WTC11 (cell line): ENCODE data around the gene DYSF. TPM values are rescaled to one million over a fixed set of nuclear protein-coding genes. Genes with fewer than 3 reads are reported as not detected.

ENCODE experiments used
- ATAC-seq: fragments of 200-7000 bp; cut with Tn5 transposase; 2 replicates; pipeline ENCODE4 v1.10.0; 2021; ENCODE audit warnings: mild to moderate bottlenecking, moderate library complexity
- CTCF ChIA-PET: fragments of 300-600 bp; sonication (Branson Sonifier 250); formaldehyde crosslinking; loops from one replicate; lab custom pipeline; 2021; ENCODE audit warnings: antibody characterized with exemption; lab: Charles Lee
- POLR2A ChIA-PET: fragments of 350-600 bp; sonication (Branson Sonifier 250); formaldehyde crosslinking; loops from one replicate; lab custom pipeline; 2021; ENCODE audit warnings: antibody characterized with exemption; lab: Charles Lee
- DNase-seq: peaks from one replicate; pipeline ENCODE4 v3.0.0; 2021; ENCODE audit warnings: low spot score
- H3K27ac Mint-ChIP-seq: 2 replicates; pipeline ENCODE4 v1.8.0; 2021; ENCODE audit warnings: mixed read lengths
- H3K27me3 Mint-ChIP-seq: 2 replicates; pipeline ENCODE4 v1.8.0; 2021; ENCODE audit warnings: low read depth, mild to moderate bottlenecking, moderate library complexity, mixed read lengths
- H3K36me3 Mint-ChIP-seq: 2 replicates; pipeline ENCODE4 v1.8.0; 2021; ENCODE audit warnings: mixed read lengths
- H3K4me1 Mint-ChIP-seq: 2 replicates; pipeline ENCODE4 v1.8.0; 2022; ENCODE audit warnings: mixed read lengths
- H3K4me3 Mint-ChIP-seq: 2 replicates; pipeline ENCODE4 v1.8.0; 2021; ENCODE audit warnings: mild to moderate bottlenecking, moderate library complexity, mixed read lengths
- H3K9me3 Mint-ChIP-seq: 2 replicates; pipeline ENCODE4 v1.8.0; 2021; ENCODE audit warnings: mixed read lengths
- CBFB ChIP-seq: sonication (generic); formaldehyde crosslinking; IDR thresholded peaks from 2 replicates; pipeline ENCODE4 v1.8.1; 2022; ENCODE audit warnings: mild to moderate bottlenecking, low read depth, missing genetic modification reagents
- CREM ChIP-seq: sonication (generic); formaldehyde crosslinking; IDR thresholded peaks from 2 replicates; pipeline ENCODE4 v1.8.1; 2022; ENCODE audit warnings: mild to moderate bottlenecking, missing genetic modification reagents, moderate library complexity
- ETV6 ChIP-seq: sonication (generic); formaldehyde crosslinking; IDR thresholded peaks from 2 replicates; pipeline ENCODE4 v1.8.1; 2022; ENCODE audit warnings: mild to moderate bottlenecking, missing genetic modification reagents
- KAT7 ChIP-seq: sonication (generic); formaldehyde crosslinking; IDR thresholded peaks from 2 replicates; pipeline ENCODE4 v1.8.1; 2023; ENCODE audit warnings: missing genetic modification reagents, mild to moderate bottlenecking, borderline replicate concordance
- NFATC4 ChIP-seq: fragments of 250-450 bp; sonication (Bioruptor Pico); IDR thresholded peaks from 2 replicates; pipeline ENCODE4 v1.9.0; 2021; ENCODE audit warnings: mild to moderate bottlenecking
- NFE2L1 ChIP-seq: sonication (generic); formaldehyde crosslinking; IDR thresholded peaks from 2 replicates; pipeline ENCODE4 v1.8.1; 2023; ENCODE audit warnings: missing genetic modification reagents
- SMAD3 ChIP-seq: sonication (generic); formaldehyde crosslinking; IDR thresholded peaks from 2 replicates; pipeline ENCODE4 v1.8.0; 2022; ENCODE audit warnings: missing genetic modification reagents, mild to moderate bottlenecking, borderline replicate concordance
- SOX15 ChIP-seq: fragments of 250-450 bp; sonication (Bioruptor Pico); IDR thresholded peaks from 2 replicates; pipeline ENCODE4 v1.9.0; 2021; ENCODE audit warnings: mild to moderate bottlenecking
- ZBTB21 ChIP-seq: sonication (generic); formaldehyde crosslinking; IDR thresholded peaks from 2 replicates; pipeline ENCODE4 v1.8.1; 2023; ENCODE audit warnings: mild to moderate bottlenecking, missing genetic modification reagents, borderline replicate concordance
- ZNF219 ChIP-seq: sonication (generic); formaldehyde crosslinking; IDR thresholded peaks from 2 replicates; pipeline ENCODE4 v1.8.0; 2023; ENCODE audit warnings: missing genetic modification reagents, mild to moderate bottlenecking, borderline replicate concordance
- total RNA-seq: library from RNA; stranded (reverse); gene quantifications from 3 replicates; pipeline ENCODE4 v1.2.3, GENCODE V29; 2021
- TF ChIP-seq, protein P1 (sequence below): fragments of 250-450 bp; sonication (Bioruptor Pico); IDR thresholded peaks from 2 replicates; pipeline ENCODE4 v1.9.0; 2021; ENCODE audit warnings: mild to moderate bottlenecking, borderline replicate concordance
- TF ChIP-seq, protein P2 (sequence below): fragments of 250-450 bp; sonication (Bioruptor Pico); IDR thresholded peaks from 2 replicates; pipeline ENCODE4 v1.9.0; 2021; ENCODE audit warnings: mild to moderate bottlenecking
- TF ChIP-seq, protein P3 (sequence below): sonication (generic); formaldehyde crosslinking; IDR thresholded peaks from 2 replicates; pipeline ENCODE4 v1.8.1; 2023; ENCODE audit warnings: mild to moderate bottlenecking, missing genetic modification reagents, moderate library complexity
- TF ChIP-seq, protein P4 (sequence below): sonication (generic); formaldehyde crosslinking; conservative IDR thresholded peaks from 2 replicates; pipeline ENCODE4 v1.8.1; 2023; ENCODE audit warnings: mild to moderate bottlenecking, low read depth, missing genetic modification reagents, moderate library complexity
- TF ChIP-seq, protein P5 (sequence below): sonication (generic); formaldehyde crosslinking; IDR thresholded peaks from 2 replicates; pipeline ENCODE4 v1.8.0; 2023; ENCODE audit warnings: missing genetic modification reagents
- TF ChIP-seq, protein P6 (sequence below): fragments of 200-600 bp; IDR thresholded peaks from 2 replicates; pipeline ENCODE4 v1.8.0; 2022; ENCODE audit warnings: antibody characterized with exemption

The DYSF gene
- total RNA-seq, 1 experiment from 2014 or later, result 14.8 TPM

DNA sequence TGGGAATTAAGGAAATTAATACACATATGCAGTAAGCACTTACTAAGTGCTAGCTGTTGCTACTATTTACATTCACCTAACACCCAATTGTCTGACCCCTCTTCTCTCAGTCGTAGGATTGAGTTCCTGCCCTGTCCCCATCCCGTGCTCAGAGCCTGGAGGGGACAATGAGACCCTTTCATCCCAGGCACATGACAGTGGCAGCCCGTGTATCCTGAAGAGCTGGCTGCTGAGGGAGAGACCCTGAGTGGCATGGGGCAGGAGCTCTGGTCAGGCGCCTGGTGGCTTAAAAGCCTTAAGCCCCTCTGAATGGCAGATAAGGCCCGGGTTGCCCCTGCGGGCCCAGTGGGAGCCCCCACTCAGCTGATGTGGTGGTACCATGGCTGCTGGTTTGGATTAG, 99.0 kb downstream of the DYSF start (continued):
- no peak for TF ChIP-seq NFE2L1 (CRISPR knock-in tag)
- TF ChIP-seq SOX15 (CRISPR knock-in tag), result no peak
- TF ChIP-seq, protein P1, sequence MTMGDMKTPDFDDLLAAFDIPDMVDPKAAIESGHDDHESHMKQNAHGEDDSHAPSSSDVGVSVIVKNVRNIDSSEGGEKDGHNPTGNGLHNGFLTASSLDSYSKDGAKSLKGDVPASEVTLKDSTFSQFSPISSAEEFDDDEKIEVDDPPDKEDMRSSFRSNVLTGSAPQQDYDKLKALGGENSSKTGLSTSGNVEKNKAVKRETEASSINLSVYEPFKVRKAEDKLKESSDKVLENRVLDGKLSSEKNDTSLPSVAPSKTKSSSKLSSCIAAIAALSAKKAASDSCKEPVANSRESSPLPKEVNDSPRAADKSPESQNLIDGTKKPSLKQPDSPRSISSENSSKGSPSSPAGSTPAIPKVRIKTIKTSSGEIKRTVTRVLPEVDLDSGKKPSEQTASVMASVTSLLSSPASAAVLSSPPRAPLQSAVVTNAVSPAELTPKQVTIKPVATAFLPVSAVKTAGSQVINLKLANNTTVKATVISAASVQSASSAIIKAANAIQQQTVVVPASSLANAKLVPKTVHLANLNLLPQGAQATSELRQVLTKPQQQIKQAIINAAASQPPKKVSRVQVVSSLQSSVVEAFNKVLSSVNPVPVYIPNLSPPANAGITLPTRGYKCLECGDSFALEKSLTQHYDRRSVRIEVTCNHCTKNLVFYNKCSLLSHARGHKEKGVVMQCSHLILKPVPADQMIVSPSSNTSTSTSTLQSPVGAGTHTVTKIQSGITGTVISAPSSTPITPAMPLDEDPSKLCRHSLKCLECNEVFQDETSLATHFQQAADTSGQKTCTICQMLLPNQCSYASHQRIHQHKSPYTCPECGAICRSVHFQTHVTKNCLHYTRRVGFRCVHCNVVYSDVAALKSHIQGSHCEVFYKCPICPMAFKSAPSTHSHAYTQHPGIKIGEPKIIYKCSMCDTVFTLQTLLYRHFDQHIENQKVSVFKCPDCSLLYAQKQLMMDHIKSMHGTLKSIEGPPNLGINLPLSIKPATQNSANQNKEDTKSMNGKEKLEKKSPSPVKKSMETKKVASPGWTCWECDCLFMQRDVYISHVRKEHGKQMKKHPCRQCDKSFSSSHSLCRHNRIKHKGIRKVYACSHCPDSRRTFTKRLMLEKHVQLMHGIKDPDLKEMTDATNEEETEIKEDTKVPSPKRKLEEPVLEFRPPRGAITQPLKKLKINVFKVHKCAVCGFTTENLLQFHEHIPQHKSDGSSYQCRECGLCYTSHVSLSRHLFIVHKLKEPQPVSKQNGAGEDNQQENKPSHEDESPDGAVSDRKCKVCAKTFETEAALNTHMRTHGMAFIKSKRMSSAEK (CRISPR knock-in tag), result no peak
- TF ChIP-seq ZBTB21 (CRISPR knock-in tag), result no peak
- no peak for TF ChIP-seq CBFB
- TF ChIP-seq, protein P2, sequence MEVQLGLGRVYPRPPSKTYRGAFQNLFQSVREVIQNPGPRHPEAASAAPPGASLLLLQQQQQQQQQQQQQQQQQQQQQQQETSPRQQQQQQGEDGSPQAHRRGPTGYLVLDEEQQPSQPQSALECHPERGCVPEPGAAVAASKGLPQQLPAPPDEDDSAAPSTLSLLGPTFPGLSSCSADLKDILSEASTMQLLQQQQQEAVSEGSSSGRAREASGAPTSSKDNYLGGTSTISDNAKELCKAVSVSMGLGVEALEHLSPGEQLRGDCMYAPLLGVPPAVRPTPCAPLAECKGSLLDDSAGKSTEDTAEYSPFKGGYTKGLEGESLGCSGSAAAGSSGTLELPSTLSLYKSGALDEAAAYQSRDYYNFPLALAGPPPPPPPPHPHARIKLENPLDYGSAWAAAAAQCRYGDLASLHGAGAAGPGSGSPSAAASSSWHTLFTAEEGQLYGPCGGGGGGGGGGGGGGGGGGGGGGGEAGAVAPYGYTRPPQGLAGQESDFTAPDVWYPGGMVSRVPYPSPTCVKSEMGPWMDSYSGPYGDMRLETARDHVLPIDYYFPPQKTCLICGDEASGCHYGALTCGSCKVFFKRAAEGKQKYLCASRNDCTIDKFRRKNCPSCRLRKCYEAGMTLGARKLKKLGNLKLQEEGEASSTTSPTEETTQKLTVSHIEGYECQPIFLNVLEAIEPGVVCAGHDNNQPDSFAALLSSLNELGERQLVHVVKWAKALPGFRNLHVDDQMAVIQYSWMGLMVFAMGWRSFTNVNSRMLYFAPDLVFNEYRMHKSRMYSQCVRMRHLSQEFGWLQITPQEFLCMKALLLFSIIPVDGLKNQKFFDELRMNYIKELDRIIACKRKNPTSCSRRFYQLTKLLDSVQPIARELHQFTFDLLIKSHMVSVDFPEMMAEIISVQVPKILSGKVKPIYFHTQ (CRISPR knock-in tag), result no peak

DNA sequence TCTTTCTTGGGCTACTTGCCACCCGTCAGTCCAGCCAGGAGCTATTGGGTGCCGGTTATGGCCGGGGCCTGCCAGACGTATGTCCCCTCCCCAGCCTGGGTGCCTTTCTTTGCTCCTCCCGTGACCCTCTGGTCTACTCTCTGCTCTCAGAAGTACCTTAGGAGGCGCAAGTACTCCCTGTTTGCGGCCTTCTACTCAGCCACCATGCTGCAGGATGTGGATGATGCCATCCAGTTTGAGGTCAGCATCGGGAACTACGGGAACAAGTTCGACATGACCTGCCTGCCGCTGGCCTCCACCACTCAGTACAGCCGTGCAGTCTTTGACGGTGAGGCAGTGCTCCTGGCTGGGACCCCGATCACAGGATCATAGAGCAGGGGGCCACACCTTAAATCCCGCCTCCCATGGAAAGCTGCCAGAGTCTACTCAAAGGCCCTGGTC, 99.5 kb downstream of the DYSF start:
- H3K4me3 Mint-ChIP-seq, result no peak overlapping the region
- TF ChIP-seq, protein P3, sequence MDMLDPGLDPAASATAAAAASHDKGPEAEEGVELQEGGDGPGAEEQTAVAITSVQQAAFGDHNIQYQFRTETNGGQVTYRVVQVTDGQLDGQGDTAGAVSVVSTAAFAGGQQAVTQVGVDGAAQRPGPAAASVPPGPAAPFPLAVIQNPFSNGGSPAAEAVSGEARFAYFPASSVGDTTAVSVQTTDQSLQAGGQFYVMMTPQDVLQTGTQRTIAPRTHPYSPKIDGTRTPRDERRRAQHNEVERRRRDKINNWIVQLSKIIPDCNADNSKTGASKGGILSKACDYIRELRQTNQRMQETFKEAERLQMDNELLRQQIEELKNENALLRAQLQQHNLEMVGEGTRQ, result no peak
- TF ChIP-seq, protein P4, sequence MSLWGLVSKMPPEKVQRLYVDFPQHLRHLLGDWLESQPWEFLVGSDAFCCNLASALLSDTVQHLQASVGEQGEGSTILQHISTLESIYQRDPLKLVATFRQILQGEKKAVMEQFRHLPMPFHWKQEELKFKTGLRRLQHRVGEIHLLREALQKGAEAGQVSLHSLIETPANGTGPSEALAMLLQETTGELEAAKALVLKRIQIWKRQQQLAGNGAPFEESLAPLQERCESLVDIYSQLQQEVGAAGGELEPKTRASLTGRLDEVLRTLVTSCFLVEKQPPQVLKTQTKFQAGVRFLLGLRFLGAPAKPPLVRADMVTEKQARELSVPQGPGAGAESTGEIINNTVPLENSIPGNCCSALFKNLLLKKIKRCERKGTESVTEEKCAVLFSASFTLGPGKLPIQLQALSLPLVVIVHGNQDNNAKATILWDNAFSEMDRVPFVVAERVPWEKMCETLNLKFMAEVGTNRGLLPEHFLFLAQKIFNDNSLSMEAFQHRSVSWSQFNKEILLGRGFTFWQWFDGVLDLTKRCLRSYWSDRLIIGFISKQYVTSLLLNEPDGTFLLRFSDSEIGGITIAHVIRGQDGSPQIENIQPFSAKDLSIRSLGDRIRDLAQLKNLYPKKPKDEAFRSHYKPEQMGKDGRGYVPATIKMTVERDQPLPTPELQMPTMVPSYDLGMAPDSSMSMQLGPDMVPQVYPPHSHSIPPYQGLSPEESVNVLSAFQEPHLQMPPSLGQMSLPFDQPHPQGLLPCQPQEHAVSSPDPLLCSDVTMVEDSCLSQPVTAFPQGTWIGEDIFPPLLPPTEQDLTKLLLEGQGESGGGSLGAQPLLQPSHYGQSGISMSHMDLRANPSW, result no peak
- TF ChIP-seq CREM, result no peak
- TF ChIP-seq, protein P5, sequence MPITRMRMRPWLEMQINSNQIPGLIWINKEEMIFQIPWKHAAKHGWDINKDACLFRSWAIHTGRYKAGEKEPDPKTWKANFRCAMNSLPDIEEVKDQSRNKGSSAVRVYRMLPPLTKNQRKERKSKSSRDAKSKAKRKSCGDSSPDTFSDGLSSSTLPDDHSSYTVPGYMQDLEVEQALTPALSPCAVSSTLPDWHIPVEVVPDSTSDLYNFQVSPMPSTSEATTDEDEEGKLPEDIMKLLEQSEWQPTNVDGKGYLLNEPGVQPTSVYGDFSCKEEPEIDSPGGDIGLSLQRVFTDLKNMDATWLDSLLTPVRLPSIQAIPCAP, result no peak
- TF ChIP-seq, all 79 proteins: peak for 0
- Mint-ChIP-seq H3K36me3 (no peaks in the 10 kb centered on the region), H3K4me1 (no peaks in the 10 kb centered on the region), H3K27ac (no peak overlapping the region), H3K27me3 (no peaks in the 10 kb centered on the region), H3K9me3 (peaks cover 7% of the 10 kb centered on the region; the same call in 1 of the 2 replicates)
- ChIA-PET CTCF (interaction anchor here (1.4 to 1.8 kb wide), 3 partner anchors 245 to 597 kb away, joined by 4 to 10 read pairs (median 6); no protein-coding TSS in a partner anchor), POLR2A (no interaction called here)
- DNase-seq, result no peak
- no peak for ATAC-seq

DNA sequence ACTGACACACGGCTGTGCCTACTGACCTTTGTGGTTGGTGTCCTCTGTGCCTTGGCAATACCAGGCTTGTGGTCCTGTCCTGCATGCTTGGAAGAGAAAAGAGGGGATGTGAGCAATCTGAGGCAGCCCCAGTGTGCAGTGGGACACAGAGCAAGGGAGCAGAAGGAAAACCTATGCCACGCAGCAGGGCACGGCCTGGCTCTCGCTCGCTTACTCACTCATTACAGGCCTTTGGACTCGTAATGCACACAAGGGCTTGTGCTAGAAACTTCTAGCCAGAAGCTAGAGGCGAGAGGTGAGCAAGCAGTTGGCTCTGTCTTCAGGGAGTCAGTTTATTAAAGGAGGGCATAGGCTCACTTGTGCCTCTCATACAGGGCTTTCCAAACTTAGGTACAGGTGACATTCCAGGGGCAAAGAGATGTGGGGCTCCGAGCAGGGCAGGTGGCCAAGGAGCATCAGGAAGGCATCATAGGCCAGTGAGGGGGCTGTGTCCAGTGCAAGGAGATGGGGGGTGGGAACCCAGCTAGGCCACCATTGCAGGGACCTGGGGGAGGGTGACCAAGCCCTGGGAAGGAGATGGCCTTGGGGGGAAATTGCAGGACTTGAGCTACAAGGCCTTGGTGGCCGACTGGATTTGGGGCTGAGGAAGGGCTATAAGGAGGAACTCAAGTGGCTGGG, 100.8 kb downstream of the DYSF start:
- Mint-ChIP-seq H3K36me3 (no peaks in the 10 kb centered on the region), H3K4me3 (no peak overlapping the region), H3K27me3 (no peaks in the 10 kb centered on the region), H3K27ac (no peak overlapping the region), H3K9me3 (no peaks in the 10 kb centered on the region), H3K4me1 (peaks cover 7% of the 10 kb centered on the region)
- ATAC-seq, result no peak
- CTCF ChIA-PET, result interaction anchor here (1.0 kb wide), 1 partner anchor 244 kb away, joined by 4 read pairs; no protein-coding TSS in a partner anchor
- POLR2A ChIA-PET, result no interaction called here
- no peak for DNase-seq
- no peak for TF ChIP-seq KAT7 (CRISPR knock-in tag)
- no peak for TF ChIP-seq NFATC4 (CRISPR knock-in tag)
- TF ChIP-seq ZNF219, result no peak
- TF ChIP-seq, protein P6, sequence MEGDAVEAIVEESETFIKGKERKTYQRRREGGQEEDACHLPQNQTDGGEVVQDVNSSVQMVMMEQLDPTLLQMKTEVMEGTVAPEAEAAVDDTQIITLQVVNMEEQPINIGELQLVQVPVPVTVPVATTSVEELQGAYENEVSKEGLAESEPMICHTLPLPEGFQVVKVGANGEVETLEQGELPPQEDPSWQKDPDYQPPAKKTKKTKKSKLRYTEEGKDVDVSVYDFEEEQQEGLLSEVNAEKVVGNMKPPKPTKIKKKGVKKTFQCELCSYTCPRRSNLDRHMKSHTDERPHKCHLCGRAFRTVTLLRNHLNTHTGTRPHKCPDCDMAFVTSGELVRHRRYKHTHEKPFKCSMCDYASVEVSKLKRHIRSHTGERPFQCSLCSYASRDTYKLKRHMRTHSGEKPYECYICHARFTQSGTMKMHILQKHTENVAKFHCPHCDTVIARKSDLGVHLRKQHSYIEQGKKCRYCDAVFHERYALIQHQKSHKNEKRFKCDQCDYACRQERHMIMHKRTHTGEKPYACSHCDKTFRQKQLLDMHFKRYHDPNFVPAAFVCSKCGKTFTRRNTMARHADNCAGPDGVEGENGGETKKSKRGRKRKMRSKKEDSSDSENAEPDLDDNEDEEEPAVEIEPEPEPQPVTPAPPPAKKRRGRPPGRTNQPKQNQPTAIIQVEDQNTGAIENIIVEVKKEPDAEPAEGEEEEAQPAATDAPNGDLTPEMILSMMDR, result no peak
- no peak for TF ChIP-seq ETV6 (CRISPR knock-in tag)
- TF ChIP-seq SMAD3 (CRISPR knock-in tag), result no peak
